ENCODE data around the gene ETFA.

Gene ETFA

GRCh38 chr15:76198456-76199105 is 112.7 kb downstream of the ETFA start:
- DNase-seq (ENCODE audit: low read depth, low spot score) = no peak
- in situ Hi-C loops (cut with HindIII; ENCODE audit: low sequenced_read_pairs) = no loop called here
- TF ChIP-seq CTCF (IDR thresholded peaks at IDR 0.05; ENCODE audit: low read depth, low read length) = no peak
- H3K4me3 ChIP-seq (ENCODE audit: low read depth, low read length) = no peak overlapping the region

GRCh38 chr15:76197703-76198455 is 113.4 kb downstream of the ETFA start:
- no peak for TF ChIP-seq CTCF (IDR thresholded peaks at IDR 0.05; ENCODE audit: low read depth, low read length)
- DNase-seq (ENCODE audit: low read depth, low spot score) = no peak
- no peak overlapping the region for H3K4me3 ChIP-seq (ENCODE audit: low read depth, low read length)
- in situ Hi-C loops (cut with HindIII; ENCODE audit: low sequenced_read_pairs) = no loop called here

GRCh38 chr15:76196269-76197231 is 114.7 kb downstream of the ETFA start:
- peak; percentile 85 for DNase-seq (ENCODE audit: low read depth, low spot score)
- no peak overlapping the region for H3K4me3 ChIP-seq (ENCODE audit: low read depth, low read length)
- in situ Hi-C loops (cut with HindIII; ENCODE audit: low sequenced_read_pairs) = no loop called here
- TF ChIP-seq CTCF (IDR thresholded peaks at IDR 0.05; ENCODE audit: low read depth, low read length) = no peak

- in situ Hi-C loops (cut with HindIII; ENCODE audit: low sequenced_read_pairs) = no loop called here
- H3K4me3 ChIP-seq (ENCODE audit: low read depth, low read length) = no peak overlapping the region
- no peak for TF ChIP-seq CTCF (IDR thresholded peaks at IDR 0.05; ENCODE audit: low read depth, low read length)
- DNase-seq (ENCODE audit: low read depth, low spot score) = no peak
Observed at GRCh38 chr15:76195506-76196268, 115.6 kb downstream of the ETFA start.

GRCh38 chr15:76193934-76194333 is 117.3 kb downstream of the ETFA start:
- no peak overlapping the region for H3K4me3 ChIP-seq (ENCODE audit: low read depth, low read length)
- TF ChIP-seq CTCF (IDR thresholded peaks at IDR 0.05; ENCODE audit: low read depth, low read length) = no peak
- in situ Hi-C loops (cut with HindIII; ENCODE audit: low sequenced_read_pairs) = no loop called here
- no peak for DNase-seq (ENCODE audit: low read depth, low spot score)

GRCh38 chr15:76192715-76193114 is 118.6 kb downstream of the ETFA start:
- no peak for TF ChIP-seq CTCF (IDR thresholded peaks at IDR 0.05; ENCODE audit: low read depth, low read length)
- DNase-seq (ENCODE audit: low read depth, low spot score) = no peak
- in situ Hi-C loops (cut with HindIII; ENCODE audit: low sequenced_read_pairs) = no loop called here
- H3K4me3 ChIP-seq (ENCODE audit: low read depth, low read length) = no peak overlapping the region

Data from astrocyte of the spinal cord (primary cell).